AG04449 (cell line): ENCODE data around the gene UPK1A.
"Not testable (repeated sequence)": the region's sequence is repeated elsewhere in the genome, so short reads cannot be mapped to it uniquely, and the experiment has no call there.

ENCODE experiments used
- CTCF ChIA-PET: fragments of 350-600 bp; formaldehyde crosslinking; extraction: SDS; loops from one replicate; lab custom pipeline; 2021; ENCODE audit warnings: antibody characterized with exemption; lab: Yijun Ruan, JAX
- POLR2A ChIA-PET: fragments of 400-600, 350-600 bp; formaldehyde crosslinking; extraction: SDS; loops from one replicate; lab custom pipeline; 2020; ENCODE audit warnings: antibody characterized with exemption, inconsistent platforms; lab: Yijun Ruan, JAX
- DNase-seq: peaks from one replicate; pipeline ENCODE4 v3.0.0-alpha.2; 2010; ENCODE audit warnings: low read depth, low spot score
- H3K4me3 ChIP-seq: 2 replicates; pipeline ENCODE4 v1.5.1; 2011; ENCODE audit warnings: low read depth, mild to moderate bottlenecking, control low read depth, low read length
- CTCF ChIP-seq: IDR thresholded peaks from one replicate; pipeline ENCODE4 v1.5.1; 2011; ENCODE audit warnings: mild to moderate bottlenecking, moderate library complexity, low read length, control low read depth, inconsistent platforms; ENCODE audit not compliant: insufficient read depth; ENCODE audit errors: missing control alignments

The UPK1A gene

GRCh38 chr19:35648017-35648961 lies 18.0 kb upstream of the UPK1A start, which contains the start of gene COX6B1:
Gene COX6B1 (plus strand): TSS chr19:35648323. CDS start chr19:35651244, 2,921 bp downstream.
- peak; percentile 89 for DNase-seq
- POLR2A ChIA-PET = interaction anchor here (0.5 to 1.0 kb wide), 7 partner anchors 12 to 610 kb away, joined by 3 to 4 read pairs (median 3); partner anchors contain the start of gene LIN37
- CTCF ChIA-PET = interaction anchor here (0.7 to 1.5 kb wide), 8 partner anchors 9 to 153 kb away, joined by 3 to 4 read pairs (median 3); no protein-coding TSS in a partner anchor
- peak within 1 kb of the TSS; percentile 93 for H3K4me3 ChIP-seq
- no peak for TF ChIP-seq CTCF

- ChIA-PET CTCF (no interaction called here), POLR2A (no interaction called here)
- no peak for TF ChIP-seq CTCF
- no peak overlapping the region for H3K4me3 ChIP-seq
- no peak for DNase-seq
These were observed 15.7 kb upstream of the UPK1A start for GRCh38 chr19:35650581-35650980.

GRCh38 chr19:35654828-35655227 lies 11.5 kb upstream of the UPK1A start:
- ChIA-PET POLR2A (interaction anchor here (0.6 kb wide), 1 partner anchor 12 kb away, joined by 3 read pairs; the partner anchor contains the start of gene UPK1A), CTCF (interaction anchor here (1.3 to 1.4 kb wide), 2 partner anchors 16 to 144 kb away, joined by 3 to 4 read pairs; no protein-coding TSS in a partner anchor)
- not testable (repeated sequence) for DNase-seq, H3K4me3 ChIP-seq

GRCh38 chr19:35655600-35655999 lies 10.7 kb upstream of the UPK1A start:
- POLR2A ChIA-PET = no interaction called here
- H3K4me3 ChIP-seq = no peak overlapping the region
- TF ChIP-seq CTCF = no peak
- CTCF ChIA-PET = interaction anchor here (1.2 to 1.3 kb wide), 3 partner anchors 15 to 37 kb away, joined by 3 to 5 read pairs (median 3); no protein-coding TSS in a partner anchor
- DNase-seq = no peak

- POLR2A ChIA-PET = no interaction called here
- DNase-seq = no peak
- CTCF ChIA-PET = interaction anchor here (1.0 to 1.2 kb wide), 2 partner anchors 8 to 26 kb away, joined by 3 to 4 read pairs; partner anchors contain the start of gene COX6B1
- H3K4me3 ChIP-seq = no peak overlapping the region
- TF ChIP-seq CTCF = no peak
These were observed 9.6 kb upstream of the UPK1A start for GRCh38 chr19:35656700-35657099.

GRCh38 chr19:35657904-35658700 lies 8.2 kb upstream of the UPK1A start:
- H3K4me3 ChIP-seq = no peak overlapping the region
- DNase-seq = no peak
- ChIA-PET POLR2A (no interaction called here), CTCF (interaction anchor here (1.0 to 1.2 kb wide), 2 partner anchors 9 to 10 kb away, joined by 4 read pairs; partner anchors contain the start of gene COX6B1)
- no peak for TF ChIP-seq CTCF
